HEK293 (cell line): ENCODE measurements around the gene MED23.

ENCODE experiments used
- IKZF3 ChIP-seq: fragments of 450-650 bp; IDR thresholded peaks from 2 replicates; pipeline ENCODE4 v1.5.0; 2018; ENCODE audit warnings: missing biosample characterization, mild to moderate bottlenecking, missing genetic modification characterization, moderate library complexity
- KLF1 ChIP-seq: fragments of 450-650 bp; formaldehyde crosslinking; IDR thresholded peaks from 2 replicates; pipeline ENCODE4 v1.5.1; 2016; ENCODE audit warnings: missing biosample characterization, missing genetic modification characterization
- KLF9 ChIP-seq: fragments of 450-650 bp; formaldehyde crosslinking; IDR thresholded peaks from 2 replicates; pipeline ENCODE4 v1.5.1; 2016; ENCODE audit warnings: missing biosample characterization, missing genetic modification characterization, low read depth
- MYNN ChIP-seq: fragments of 450-650 bp; formaldehyde crosslinking; IDR thresholded peaks from 2 replicates; pipeline ENCODE4 v1.5.1; 2016; ENCODE audit warnings: missing biosample characterization, missing genetic modification characterization, borderline replicate concordance
- ZFP41 ChIP-seq: fragments of 450-650 bp; formaldehyde crosslinking; IDR thresholded peaks from 2 replicates; pipeline ENCODE4 v1.5.1; 2016; ENCODE audit warnings: missing biosample characterization, missing genetic modification characterization, borderline replicate concordance
- ZNF155 ChIP-seq: fragments of 450-650 bp; formaldehyde crosslinking; IDR thresholded peaks from 2 replicates; pipeline ENCODE4 v1.5.1; 2016; ENCODE audit warnings: missing biosample characterization, missing genetic modification characterization
- ZNF416 ChIP-seq: fragments of 450-650 bp; formaldehyde crosslinking; IDR thresholded peaks from 2 replicates; pipeline ENCODE4 v1.5.1; 2016; ENCODE audit warnings: missing biosample characterization, missing genetic modification characterization
- ZNF561 ChIP-seq: fragments of 450-650 bp; IDR thresholded peaks from 2 replicates; pipeline ENCODE4 v1.5.1; 2018; ENCODE audit warnings: missing biosample characterization, missing genetic modification characterization, borderline replicate concordance
- TF ChIP-seq, protein P1 (sequence below): fragments of 450-650 bp; formaldehyde crosslinking; IDR thresholded peaks from 2 replicates; pipeline ENCODE4 v1.5.1; 2016; ENCODE audit warnings: missing biosample characterization, missing genetic modification characterization
- TF ChIP-seq, protein P2 (sequence below): fragments of 450-650 bp; formaldehyde crosslinking; IDR thresholded peaks from 2 replicates; pipeline ENCODE4 v1.5.1; 2017; ENCODE audit warnings: missing biosample characterization, missing genetic modification characterization
- TF ChIP-seq, protein P3 (sequence below): fragments of 450-650 bp; formaldehyde crosslinking; IDR thresholded peaks from 2 replicates; pipeline ENCODE4 v1.5.1; 2016; ENCODE audit warnings: missing biosample characterization, missing genetic modification characterization

DNA sequence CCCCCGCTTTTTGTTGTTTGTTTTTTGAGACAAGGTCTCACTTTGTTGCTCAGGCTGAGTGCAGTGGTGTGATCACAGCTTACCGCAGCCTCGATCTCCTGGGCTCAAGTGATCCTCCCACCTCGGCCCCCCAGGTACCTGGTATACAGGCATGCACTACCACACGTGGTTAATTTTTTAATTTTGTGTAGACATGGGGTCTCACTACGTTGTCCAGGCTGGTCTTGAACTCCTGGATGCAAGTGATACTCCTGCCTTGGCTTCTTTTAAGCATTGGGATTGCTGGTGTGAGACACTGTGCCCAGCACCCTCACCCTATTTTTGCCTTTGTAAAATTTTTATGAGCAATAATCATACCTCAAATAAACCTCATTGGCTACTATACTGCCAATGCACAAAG is 14.5 kb upstream of the MED23 start:
- no peak for TF ChIP-seq ZFP41
- TF ChIP-seq, protein P1, sequence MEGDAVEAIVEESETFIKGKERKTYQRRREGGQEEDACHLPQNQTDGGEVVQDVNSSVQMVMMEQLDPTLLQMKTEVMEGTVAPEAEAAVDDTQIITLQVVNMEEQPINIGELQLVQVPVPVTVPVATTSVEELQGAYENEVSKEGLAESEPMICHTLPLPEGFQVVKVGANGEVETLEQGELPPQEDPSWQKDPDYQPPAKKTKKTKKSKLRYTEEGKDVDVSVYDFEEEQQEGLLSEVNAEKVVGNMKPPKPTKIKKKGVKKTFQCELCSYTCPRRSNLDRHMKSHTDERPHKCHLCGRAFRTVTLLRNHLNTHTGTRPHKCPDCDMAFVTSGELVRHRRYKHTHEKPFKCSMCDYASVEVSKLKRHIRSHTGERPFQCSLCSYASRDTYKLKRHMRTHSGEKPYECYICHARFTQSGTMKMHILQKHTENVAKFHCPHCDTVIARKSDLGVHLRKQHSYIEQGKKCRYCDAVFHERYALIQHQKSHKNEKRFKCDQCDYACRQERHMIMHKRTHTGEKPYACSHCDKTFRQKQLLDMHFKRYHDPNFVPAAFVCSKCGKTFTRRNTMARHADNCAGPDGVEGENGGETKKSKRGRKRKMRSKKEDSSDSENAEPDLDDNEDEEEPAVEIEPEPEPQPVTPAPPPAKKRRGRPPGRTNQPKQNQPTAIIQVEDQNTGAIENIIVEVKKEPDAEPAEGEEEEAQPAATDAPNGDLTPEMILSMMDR (tag by site-specific recombination) = no peak
- TF ChIP-seq, protein P2, sequence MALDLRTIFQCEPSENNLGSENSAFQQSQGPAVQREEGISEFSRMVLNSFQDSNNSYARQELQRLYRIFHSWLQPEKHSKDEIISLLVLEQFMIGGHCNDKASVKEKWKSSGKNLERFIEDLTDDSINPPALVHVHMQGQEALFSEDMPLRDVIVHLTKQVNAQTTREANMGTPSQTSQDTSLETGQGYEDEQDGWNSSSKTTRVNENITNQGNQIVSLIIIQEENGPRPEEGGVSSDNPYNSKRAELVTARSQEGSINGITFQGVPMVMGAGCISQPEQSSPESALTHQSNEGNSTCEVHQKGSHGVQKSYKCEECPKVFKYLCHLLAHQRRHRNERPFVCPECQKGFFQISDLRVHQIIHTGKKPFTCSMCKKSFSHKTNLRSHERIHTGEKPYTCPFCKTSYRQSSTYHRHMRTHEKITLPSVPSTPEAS (tag by site-specific recombination) = no peak
- TF ChIP-seq ZNF561 (tag by site-specific recombination) = no peak
- TF ChIP-seq ZNF155 (tag by site-specific recombination) = no peak
- no peak for TF ChIP-seq KLF9 (tag by site-specific recombination)
- no peak for TF ChIP-seq ZNF416 (tag by site-specific recombination)
- TF ChIP-seq, protein P3, sequence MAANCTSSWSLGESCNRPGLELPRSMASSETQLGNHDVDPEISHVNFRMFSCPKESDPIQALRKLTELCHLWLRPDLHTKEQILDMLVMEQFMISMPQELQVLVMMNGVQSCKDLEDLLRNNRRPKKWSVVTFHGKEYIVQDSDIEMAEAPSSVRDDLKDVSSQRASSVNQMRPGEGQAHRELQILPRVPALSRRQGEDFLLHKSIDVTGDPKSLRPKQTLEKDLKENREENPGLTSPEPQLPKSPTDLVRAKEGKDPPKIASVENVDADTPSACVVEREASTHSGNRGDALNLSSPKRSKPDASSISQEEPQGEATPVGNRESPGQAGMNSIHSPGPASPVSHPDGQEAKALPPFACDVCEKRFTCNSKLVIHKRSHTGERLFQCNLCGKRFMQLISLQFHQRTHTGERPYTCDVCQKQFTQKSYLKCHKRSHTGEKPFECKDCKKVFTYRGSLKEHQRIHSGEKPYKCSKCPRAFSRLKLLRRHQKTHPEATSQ (tag by site-specific recombination) = no peak
- TF ChIP-seq KLF1 = no peak
- TF ChIP-seq MYNN (tag by site-specific recombination) = no peak
- TF ChIP-seq IKZF3 (tag by site-specific recombination) = no peak
